GM18511 (cell line): ENCODE data around the gene GPR26.

Experiments used
- ATAC-seq: cut with Tn5 transposase; IDR thresholded peaks from one replicate; pipeline ENCODE4 v1.9.1; 2021; ENCODE audit warnings: mild to moderate bottlenecking, moderate library complexity; ENCODE audit not compliant: unreplicated experiment

GPR26 gene

DNA sequence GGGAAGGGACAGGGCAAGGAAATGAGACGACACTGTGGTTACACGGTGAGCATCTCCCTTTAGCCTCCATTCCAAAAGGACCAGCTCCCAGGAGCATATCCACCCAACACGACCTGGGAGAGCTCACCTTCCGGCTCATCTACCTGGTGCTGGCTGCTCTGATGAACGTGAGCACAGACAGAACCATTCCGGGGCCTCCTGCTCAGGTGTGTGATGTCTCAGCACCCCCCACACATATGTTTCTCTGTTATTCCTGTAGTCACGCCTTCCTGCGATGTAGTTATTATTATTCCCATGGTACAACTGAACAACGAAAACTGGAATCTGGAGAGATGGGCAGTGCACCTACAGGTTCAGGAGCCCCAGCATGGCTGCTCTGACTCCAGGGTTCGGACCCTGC lies 20.5 kb upstream of the GPR26 start:
- no peak for ATAC-seq

DNA sequence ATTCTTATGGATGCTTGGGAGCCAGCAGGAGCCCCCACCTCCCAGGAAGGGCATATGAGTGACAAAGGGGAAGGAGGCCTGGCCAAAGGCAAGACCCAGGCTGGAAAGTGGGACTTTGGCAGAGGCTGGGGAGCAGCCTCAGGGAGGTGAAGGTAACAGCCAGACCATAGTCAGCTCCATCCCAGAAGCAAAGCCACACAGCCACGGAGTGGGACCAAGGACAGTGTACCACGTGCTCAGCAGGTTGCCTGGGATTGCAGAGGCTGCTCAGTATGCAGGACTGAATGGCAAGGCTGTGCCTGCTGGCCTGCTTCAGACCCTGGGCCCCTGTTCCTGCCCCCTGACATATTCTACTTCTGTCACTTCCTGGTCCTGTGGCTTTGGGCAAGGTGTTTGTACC lies 17.6 kb upstream of the GPR26 start:
- ATAC-seq: no peak

DNA sequence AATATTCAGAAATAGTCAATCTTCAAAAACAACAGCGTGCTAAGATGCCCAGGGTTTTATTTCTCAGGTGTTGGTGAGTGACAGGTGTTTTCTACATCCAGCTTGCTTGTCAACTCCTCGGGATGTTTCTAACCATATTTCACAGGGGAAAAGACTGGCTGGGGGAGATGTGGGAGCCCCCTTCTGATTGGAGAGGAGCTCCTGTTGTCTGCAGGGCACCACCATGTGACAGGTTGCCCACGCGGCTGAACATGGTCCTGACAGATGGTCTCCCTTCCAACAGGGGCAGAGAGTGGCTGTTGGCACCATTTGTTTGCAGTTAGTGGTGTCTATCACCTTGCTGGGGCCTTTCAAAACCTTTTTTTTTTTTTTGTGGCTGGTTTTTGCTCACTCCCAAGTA lies 16.5 kb upstream of the GPR26 start:
- ATAC-seq: no peak

DNA sequence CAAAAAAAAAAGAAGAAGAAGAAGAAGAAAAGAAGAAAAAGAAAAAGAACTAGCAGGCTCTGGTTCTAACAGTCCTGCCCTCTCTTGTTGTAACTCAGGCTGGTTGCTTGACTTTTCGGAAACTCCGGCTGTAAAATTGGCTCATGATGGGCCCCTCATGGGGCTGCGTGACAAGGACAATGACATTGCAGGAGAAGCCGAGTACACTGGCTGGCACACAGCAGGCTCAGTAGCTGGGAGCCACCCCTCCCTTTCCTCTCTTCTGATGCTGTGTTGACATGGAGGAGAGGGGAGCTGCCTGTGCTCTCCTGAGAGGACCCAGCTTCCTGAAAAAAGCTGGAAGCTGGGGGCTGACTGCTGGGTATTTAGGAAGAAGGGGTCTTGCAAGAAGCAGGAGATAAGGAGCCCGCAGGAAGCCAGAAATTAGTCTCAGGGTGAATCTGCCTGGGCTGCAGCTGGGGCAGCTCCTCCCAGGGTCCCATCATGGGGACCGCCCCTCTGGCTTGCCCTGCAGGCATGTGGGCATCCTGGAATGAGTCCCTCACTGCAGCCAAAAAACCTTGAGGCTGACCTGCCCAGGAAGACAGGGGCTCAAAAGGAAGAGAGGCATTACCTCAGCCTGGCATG lies 14.6 kb upstream of the GPR26 start:
- ATAC-seq: no peak

DNA sequence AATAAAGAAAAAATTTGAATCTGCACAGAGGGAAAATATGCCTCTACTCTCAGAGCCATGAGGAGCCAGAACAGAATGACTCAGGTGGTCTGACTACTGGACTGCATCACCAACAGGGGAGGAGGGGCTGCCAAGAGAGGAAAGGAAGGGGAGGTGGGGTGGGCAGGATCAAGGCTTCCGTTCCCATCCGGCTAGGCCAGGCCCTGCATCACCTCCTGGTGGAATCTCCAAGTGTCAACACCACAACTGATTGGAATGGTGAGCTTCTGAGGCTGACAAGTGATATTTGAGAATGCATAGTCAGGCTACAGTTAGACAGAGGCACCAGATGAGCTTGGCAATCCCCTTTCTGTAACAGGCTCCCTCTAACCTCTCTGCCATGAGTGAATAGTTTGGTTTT lies 10.4 kb upstream of the GPR26 start:
- ATAC-seq: no peak

DNA sequence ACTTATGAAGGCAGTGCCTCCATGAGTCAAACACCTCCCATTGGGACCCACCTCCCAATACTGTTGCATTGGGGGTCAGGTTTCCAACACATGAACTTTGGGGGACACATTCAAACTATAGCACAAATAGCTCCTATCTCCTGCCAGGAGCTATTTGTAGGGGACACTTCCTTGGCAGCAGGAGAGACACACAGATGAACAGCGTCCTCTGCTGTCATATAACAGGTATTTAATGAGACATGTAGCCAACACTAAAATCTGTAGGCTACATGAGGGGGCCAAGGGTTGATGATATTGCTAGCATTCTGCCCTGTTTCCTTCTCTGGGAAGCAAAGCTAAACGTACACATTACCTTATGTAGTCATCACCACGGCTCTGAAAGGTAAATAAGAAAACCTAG lies 2.6 kb upstream of the GPR26 start:
- no peak for ATAC-seq

DNA sequence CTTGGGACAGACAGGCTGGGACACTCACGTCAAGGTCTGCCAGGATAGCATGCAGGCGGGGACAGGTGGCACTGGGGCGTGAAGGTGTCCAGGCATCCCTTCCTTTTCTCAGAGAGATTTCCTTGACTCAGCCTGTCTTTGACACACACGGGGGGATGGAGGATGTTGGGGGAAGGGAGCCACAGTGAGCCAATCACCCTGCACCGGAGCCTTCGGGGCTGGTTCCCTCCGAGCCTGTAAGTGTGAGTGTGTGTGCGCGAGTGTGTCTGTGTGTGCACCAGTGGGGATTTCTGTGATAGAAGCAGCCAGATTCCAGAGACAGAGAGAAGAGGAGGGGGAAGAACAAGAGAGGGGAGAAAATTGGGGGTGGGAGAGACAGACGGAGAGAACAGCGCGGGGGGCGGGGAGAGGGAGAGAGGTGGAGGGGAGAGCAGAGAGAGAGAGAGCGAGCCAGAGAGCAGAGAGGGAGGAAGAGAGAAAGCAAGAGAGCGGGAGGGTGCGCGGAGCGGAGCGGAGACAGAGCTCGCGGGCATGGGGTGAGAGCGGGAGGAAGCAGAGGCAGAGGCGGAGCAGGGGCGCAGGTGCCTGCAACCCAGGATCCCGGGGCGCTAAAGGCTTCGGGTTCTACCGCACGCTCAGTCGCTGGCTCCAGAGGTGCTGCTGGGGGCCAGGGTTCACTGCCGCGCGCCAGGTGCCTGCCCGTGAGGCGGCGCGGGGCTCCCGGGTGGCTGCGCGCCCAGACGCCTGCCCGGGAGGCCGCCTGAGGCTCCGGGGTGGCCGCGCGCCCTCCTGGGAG lies 466 bp upstream of the GPR26 start:
- ATAC-seq: no peak

DNA sequence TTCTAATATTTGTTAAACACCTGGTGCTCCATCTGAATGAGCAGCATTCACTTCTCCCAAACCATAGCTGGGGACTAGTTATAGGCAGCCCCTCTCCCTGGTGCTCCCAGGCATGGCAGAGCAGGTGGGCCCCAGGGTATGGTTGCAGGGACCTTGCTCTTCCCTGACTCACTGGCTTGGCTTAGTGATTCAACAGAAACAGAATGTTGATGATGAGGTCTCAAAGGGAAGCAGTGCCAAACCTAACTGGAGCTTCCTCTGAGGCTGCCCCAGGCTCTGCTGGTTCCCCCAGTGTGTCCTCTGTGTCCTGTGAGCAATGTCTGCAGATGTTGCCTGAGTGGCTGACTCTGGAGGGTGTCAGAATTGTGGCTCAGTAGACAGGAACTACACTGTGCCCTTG lies 3.7 kb downstream of the GPR26 start:
- ATAC-seq: no peak

DNA sequence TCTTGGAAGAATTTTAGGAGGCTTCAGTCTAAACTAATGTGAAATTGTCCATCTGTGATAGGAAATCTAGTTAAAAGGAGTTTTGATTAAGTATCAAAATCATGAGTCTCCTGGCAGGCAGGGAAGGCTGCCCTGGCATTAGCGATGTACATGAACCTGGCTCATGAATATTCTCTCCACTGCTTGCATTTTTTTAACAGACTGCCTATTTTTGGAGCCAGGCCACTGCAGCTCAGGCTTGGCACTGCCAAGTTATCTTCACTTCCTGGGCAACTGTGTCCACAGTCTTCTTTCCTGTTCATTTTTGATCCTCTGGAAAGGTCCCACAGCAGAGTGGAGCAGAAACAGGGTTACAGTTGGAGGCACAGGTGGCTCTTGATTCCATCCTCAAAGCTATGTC lies 7.0 kb downstream of the GPR26 start:
- ATAC-seq: no peak

DNA sequence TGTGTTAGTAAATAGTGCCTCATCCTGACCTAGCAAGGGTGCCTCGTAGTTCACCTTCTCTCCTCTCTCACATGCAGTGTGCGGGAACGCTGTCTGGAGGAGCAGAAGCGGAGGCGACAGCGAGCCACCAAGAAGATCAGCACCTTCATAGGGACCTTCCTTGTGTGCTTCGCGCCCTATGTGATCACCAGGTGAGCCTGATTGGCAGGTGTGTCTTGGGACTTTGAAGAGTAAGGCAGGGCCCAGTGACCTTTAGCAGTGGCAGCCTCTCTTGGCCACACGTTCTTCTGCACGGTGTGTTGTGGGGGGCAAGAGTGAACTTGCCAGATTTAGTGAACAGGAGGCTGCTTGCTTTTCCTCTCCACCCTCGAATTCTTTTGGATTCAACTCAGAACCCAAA lies 8.6 kb downstream of the GPR26 start:
- no peak for ATAC-seq

DNA sequence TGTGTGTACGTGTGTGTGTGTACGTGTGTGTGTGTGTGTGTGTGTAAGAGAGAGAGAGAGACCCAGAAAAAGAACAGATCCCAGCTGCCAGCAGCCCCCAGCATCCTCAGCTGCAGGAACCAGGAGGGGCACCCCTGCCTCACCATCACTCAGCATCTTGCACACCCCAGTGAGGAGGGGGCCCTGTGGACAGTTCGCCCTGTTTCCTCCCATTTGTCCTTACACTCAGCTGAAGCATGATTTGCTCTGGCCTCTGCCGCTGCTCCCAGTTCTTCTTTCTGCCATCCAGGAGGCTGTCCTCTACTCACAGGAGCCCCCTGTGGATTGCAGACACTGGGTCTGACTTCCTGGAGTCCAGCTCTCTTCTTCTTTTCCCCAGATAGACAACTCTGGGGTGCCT lies 9.7 kb downstream of the GPR26 start:
- ATAC-seq: no peak

DNA sequence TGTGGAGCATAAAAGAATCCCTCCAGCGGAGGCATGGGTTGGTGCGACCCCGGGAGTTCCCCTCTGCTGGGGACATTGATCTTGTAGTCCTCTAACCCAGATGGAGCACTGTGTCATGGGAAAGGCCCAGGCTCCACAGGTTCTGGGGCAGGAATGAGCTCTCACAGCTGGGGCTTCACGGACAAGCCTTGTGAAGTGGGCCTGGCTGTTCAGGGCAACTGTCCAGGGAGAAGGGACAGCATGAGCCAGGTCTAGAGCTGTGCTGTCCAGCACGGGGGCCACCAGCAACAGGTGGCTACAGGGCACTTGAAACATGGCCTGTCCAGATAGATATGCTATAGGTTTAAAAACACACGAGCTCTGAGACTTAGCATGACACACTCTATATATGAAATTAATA lies 11.4 kb downstream of the GPR26 start:
- ATAC-seq: no peak

DNA sequence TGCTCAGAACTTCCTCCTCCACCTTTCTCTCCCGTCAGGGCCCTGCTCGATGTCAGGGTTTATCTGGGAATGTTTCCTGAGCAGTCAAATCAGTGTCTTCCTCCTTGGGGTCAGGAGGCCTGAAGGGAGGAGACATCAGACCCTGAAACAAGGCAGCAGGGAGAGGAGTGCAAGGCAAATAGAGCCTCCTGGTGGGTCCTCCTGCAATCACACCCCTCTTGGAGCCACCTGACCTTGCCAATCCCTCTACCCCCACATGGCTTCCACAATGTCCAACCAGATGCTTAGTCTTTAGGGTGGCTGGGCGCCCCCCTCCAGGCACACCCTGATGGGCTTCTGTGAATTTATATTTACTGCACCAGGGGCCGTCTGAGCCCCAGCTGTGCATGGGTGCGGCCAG lies 12.2 kb downstream of the GPR26 start:
- ATAC-seq: no peak

DNA sequence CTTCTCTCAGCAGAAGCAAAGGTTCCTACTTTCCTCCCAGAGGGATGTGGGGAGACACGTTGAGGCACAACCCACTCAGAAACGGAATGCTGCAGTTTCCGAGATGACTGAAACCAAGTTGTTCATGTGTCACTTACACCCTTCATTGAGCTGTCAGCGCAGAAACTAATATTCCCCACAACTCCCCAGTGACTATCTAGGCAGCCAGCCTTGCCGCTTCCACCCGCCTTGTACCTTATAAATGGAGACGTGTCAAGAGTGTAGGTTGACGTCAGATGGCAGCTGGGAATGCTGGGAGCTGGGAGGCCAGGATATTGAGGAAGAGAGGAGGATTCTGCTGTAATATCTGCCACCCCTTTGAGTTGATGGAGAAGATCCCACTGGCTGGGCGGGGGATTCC lies 15.1 kb downstream of the GPR26 start:
- no peak for ATAC-seq

DNA sequence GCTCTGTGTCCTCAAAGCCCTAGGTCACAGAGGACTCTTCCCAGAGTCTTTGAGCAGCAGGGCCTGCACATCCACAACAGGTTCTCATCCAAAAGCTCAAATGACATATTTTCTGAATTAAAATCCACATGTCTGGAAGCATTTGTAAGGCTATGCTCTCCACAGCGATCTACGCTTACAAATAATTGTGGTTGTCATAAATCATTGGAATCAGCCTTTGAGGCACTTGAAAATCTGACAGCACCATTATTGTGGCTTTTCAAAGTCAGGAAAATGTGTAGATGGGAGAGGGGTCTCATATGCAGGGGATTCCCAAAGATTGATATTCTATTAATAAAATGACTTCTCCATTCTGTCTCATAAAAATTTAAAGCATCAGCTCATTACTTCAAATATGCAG lies 16.3 kb downstream of the GPR26 start:
- ATAC-seq: no peak

DNA sequence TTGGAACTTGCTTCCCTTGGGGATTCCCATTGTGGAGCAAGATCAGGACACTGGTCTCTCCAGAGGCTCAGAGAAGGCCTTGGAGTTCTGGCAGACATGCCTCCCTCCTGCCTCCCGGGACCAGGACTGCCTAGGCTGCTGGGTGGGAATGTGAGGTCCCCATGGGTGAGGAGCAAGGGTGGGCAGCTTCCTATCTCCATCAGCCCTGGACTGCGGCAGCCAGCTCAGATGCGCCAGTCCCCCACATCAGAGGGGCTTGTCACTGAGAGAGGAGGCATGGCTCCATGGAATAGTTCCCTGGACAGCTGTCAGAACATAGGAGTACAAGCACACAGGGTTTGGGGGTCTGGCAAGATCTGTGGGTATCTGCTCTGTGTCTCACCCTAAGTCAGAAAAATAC lies 17.3 kb downstream of the GPR26 start:
- no peak for ATAC-seq

DNA sequence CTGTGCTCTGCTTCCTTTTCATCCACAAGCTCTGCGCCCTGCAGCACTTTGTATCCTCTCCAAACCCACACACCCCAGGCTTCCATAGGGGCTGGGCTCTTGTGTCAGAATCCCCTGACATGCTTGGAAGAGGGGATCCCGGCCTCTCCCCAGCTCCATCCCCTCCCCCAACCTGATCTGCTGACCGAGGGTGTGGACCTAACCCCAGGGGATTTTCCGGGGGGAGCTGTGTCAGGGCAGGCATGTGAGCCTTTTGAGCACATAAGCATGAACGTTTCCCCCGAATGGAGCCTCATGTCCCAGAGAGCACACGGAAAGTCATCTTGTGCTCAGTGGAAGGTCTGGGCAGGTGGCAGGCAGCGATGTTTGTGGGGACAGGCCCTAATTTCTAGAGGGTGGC lies 17.7 kb downstream of the GPR26 start:
- no peak for ATAC-seq

DNA sequence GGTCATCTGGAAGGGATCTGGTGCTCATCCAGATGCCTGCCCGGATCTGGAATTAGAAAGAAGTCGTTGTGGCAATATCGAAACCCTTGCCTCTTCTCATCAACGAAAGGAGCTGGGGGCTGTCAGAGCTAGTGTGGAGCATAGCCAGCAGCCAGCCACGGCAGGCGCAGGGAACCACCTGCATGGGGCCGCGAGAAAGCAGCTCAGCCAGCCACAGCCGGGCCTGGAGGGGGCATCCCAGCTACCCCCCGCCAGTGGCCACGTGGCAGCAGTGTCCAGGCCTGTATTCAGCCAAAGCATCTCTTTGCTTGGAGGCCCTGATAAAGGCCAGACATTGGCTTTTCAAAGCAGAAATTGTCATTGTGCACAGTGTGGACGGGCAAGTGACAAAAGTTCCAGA lies 19.1 kb downstream of the GPR26 start:
- no peak for ATAC-seq

DNA sequence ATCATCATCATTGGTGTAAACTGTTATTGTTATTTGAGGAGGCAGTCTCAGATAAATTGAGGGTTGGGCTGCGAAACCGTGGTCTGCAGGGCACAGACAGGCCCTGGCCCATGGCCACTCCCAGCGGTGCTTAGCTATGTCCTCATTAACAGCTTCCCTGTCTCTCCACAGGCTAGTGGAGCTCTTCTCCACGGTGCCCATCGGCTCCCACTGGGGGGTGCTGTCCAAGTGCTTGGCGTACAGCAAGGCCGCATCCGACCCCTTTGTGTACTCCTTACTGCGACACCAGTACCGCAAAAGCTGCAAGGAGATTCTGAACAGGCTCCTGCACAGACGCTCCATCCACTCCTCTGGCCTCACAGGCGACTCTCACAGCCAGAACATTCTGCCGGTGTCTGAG lies 21.6 kb downstream of the GPR26 start:
- no peak for ATAC-seq

DNA sequence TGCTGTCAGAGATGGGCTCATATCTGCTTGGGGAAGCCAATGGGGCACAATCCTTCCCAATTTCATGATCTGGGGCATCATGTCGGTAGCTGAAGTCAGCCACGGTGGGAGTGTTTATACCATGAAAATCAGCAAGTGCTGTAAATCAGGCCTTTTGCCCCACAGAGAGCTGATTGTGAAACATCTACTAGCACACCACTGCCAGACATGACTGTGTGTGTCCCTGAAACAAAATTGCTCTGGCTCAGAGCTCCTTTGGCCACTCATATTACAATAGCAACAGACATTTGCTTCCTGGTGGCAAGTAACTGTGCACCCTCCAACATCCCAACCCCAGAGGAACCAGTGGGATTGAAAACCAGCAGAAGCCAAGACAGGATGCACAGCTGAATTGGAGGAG lies 23.7 kb downstream of the GPR26 start:
- no peak for ATAC-seq

DNA sequence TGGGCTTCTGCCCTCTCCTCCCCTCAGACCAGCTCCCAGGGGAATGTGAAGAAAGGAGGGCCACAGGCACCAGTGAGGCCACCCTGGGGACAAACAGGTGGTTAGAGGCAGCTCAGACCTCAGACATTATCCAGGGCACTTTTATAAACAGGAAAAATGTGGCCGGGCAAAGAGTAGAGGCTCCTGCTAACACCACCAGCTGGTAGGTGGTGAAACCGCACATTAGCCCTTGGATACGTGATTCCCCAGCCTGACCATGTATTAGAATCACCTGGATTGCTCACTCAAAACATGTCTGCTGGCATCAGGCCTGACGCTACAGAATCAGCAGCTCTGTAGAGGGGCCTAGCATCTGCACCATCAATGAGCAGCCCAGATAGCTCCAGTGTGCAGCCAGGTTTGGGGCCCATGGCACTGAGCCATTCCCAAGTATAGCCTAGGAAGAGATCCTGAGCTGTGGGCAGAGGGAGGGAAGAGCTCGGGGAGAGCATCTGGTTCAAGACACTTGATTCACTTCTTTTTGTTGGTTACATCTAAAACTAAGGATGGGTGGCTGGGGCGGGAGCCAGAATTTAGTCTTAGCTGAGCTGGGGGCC lies 37.1 kb downstream of the GPR26 start:
- no peak for ATAC-seq

DNA sequence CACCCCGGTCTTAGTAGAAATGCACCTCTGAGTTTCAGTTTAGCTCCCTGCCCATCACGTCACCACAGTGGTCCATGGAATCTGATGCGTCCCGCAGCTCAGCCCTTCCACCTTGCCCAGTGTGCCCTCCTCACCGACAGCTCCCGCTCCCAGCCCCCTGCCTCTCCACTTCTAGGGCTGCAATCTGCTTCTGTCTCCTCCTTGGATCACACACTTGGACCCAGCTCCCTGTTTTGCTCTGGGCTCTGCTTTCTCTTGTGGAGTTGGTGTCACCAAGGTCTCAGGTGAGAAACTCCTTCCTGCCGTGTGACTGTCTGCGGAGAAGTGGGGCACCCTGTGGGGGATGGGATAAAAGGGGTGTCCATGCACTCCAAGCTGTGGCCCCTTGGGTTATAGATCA lies 37.9 kb downstream of the GPR26 start:
- ATAC-seq: no peak

DNA sequence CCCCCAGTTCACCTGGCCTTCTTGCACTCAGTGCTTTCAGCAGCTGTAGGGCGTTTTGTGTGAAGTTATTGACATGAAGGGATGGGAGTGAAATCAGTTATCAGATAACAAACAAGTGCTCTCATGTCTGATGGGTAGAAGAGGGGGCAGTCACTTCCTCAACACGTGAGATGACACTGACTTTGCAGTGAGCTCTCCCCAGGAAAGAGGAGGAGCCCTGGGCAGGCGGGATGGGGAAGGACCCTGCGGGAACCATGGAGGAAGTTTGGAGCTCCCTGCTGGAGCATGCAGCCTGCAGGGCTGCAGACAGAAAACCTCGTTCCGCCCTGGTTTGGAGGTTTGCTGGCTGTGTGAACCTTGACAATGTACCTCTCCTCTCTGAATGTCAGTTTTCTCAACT lies 38.7 kb downstream of the GPR26 start:
- ATAC-seq: no peak
